ENCODE measurements around the gene MICU1. TPM values are rescaled to one million over a fixed set of nuclear protein-coding genes. Genes with fewer than 3 reads are reported as not detected.

The MICU1 gene
- polyA plus RNA-seq, 5 donors: 50.6 to 67.7 (median 58.6) TPM

GRCh38 chr10:72639441-72639873, 13.6 kb upstream of the MICU1 start:
- no peak for DNase-seq

GRCh38 chr10:72638586-72639440, 12.9 kb upstream of the MICU1 start:
- no peak for DNase-seq

- DNase-seq: no peak
Observed at GRCh38 chr10:72637398-72637857, 11.5 kb upstream of the MICU1 start.

DNA sequence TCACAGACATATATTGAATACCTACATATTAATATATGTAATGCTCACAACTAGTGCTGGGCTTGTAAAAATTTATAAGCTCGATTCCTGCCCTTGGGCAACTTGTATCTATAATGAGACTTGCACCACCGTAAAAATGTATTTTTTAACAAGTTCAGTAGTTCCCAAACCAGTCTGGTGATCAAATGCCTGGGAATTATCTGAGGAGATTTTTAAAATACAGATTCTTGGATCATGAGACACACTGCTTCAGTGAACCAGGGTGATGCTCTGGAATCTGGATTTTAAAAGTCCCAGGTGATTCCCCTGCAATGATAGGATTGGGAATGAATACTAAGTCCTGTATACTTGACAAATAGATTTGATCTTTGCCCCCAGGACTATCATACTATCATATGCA, 4.3 kb upstream of the MICU1 start:
- DNase-seq: no peak

DNA sequence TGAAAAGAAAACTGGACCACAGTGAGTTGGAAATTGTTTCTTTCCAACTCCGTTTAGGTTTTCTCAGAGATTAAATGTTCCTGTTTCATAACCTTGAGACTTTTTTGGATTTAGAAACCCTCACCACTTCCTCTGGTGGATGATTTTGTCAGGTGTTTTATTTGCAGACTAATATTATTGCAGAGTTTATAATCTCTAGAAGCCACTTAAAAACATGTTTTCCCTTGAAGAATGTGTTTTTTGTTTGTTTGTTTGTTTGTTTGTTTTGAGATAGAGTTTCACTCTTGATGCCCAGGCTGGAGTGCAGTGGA, 520 bp upstream of the MICU1 start:
- no peak for DNase-seq

DNA sequence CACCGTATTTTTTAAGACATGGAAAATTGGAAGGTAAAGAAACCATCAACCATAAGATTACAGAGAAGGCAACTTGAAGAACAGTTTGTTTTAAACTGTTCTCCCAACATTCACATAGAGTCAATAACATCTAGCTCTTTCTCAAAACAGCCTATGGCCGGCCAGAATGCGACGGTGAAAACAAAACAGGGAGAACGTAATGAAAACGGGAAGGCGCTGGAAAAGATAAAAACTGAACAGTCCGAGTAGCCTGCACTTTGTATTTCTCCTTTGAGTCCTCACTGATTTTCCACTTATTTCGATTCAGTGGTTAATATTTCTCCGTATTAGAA, 637 bp downstream of the MICU1 start:
- DNase-seq: no peak

- no peak for DNase-seq
Observed at GRCh38 chr10:72622271-72622670, 3.6 kb downstream of the MICU1 start.

- no peak for DNase-seq
Observed at GRCh38 chr10:72616716-72617115, 9.2 kb downstream of the MICU1 start.

DNA sequence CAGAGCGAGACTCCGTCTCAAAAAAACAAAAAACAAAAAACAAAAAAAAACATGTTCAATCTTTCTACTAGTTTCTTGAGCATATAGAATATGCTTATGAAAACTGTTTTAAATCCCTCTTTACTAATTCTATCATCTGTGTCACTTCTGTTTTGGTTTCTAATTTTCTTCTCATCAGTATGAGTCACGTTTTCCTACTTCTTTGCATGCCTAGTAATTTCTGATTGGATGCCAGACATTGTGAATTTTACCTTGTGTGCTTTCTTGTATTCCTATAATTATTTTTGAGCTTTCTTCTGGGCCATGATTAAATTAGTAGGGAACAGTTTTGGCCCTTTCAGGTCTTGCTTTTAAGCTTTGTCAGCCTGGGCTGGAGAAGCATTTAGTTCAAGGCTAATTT, 9.9 kb downstream of the MICU1 start:
- no peak for DNase-seq

DNA sequence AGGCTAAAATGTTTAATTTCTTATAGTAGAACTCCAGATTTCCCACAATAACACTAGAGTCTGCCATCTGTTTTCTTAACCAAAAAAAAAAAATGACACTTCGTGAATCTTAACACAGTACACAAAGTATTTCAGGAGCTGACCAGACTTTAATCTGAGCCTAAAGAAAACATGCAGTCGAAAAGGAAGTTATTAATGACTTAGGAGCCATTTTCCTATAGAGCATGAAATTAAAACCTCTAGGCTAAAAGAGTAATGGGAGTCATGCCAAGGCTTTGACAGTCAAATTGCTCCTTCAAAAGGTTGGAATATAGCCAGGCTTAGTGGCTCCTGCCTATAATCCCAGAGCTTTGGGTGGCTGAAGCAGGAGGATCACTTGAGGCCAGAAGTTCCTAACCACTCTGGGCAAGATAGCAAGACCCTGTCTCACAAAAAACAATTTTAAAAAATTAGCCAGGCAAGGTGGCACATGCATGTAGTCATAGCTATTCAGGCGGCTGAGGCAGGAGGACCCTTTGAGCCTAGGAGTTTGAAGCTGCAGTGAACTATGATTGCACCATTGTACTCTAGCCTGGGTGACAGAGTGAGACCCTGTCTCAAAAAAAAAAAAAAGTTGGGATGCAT, 13.6 kb downstream of the MICU1 start:
- DNase-seq: no peak

DNA sequence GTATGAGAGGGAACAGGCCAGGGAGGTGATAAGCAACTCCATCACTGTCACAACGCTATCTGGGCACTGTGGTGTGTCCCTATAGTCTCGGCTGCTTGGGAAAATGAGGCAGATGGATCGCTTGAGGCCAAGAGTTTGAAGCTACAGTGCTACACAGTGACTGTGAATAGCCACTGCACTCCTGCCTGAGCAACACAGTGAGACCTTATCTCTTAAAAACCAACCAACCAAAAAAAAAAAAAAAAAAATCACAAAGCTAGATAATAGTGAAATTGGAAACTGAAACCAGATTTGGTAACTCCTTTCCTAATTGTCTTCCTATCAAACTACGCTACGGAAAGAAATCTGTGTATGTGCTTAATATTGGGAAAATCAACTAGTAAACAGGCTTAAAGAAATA, 14.1 kb downstream of the MICU1 start:
- DNase-seq: no peak

GRCh38 chr10:72610466-72610865, 15.4 kb downstream of the MICU1 start:
- no peak for DNase-seq

- DNase-seq: no peak
Observed at GRCh38 chr10:72605122-72605521, 20.8 kb downstream of the MICU1 start.

- DNase-seq: no peak
Observed at GRCh38 chr10:72601144-72601543, 24.7 kb downstream of the MICU1 start.

DNA sequence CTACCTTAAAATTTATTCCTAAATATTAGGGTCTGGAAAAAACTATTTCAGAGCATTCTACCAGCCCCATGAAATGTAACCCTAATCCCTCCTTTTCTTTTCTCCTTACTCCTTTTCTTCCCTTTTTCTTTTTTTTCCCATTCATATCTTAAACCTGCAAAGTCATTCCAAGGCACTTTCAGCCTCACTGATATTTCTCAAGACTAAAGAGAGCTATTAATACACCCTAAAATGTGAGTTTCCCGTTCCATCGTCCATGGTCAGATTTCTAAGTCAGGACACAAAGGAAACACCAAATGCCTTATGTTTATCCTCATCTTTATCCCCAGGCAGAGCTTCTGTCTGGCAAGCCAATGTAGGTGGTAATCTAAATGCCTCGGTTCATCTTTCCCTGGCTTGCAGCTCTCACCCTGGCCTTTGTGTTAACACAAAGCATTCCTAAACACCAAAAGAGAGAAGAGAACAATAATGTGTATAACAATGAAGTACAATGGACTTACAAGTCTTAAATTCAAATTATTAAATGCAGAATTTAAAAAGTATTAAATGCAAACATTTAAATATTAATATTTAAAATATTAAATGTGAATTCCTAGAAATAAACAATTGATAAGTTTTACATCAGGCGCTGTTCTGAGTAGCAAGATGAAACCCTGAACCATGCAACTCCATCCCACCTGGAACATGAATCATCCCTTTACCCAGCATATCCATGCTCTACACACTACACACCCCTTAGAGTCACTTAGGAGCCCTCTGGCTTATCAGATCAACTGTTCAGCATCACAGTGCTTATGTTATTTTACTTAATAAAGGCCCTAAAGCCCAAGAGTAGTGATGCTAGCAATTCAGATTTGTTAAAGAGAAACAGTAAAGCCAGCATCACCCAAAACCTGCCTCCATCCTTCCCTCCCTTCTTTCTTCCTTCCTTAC, 26.8 kb downstream of the MICU1 start:
- DNase-seq: no peak

DNA sequence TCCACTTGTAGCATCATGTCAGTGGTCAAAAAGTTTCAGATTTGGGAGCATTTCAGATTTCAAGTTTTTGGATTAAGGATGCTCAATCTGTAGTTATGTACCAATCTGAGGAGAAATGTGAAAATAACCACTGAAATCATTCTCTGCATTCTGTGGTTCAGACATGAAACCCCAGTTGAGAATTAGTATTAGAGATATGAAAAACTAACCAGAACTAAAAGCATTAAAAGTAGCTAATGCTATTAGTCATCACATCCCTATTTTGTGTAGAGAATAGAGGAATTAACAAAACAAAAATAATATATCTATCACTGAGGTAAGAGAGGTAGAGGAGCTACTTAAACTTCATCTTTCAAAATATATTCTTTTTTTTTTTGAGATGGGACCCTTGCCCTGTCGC, 28.0 kb downstream of the MICU1 start:
- no peak for DNase-seq

DNA sequence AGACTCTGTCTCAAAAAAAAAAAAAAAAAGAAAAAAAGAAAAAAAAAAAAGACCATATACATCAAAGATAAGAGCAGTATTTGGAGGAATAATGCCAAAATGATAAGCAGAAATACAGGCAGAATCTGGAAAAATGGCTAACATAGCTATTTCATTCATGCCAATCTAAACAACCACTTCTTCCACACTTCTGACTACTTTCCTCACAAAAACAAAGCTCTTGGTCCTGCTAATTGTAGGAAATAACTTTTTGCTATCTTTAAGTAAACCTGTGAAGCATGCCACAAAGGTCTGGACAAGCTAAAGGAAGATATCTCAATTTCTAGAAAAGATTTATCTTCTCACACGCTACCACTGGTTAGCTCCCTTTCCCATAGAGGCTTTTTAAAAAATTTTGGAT, 30.4 kb downstream of the MICU1 start:
- DNase-seq: no peak

DNA sequence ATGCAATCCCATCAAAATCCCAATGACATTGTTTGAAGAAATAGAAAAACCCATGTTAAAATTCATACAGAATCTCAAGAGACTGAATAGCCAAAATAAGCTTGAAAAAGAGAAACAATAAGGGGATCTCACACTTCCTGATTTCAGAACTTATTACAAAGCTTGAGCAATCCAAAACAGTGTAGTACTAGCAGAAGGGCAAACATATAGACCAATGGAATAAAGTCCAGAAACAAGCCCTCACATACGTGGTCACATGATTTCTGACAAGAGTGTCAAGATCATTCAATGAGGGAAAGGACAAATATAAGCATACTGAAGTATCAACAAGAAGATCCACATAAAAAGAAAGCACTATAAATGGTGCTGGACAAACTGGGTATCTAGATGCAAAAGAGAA, 31.9 kb downstream of the MICU1 start:
- DNase-seq: no peak

DNA sequence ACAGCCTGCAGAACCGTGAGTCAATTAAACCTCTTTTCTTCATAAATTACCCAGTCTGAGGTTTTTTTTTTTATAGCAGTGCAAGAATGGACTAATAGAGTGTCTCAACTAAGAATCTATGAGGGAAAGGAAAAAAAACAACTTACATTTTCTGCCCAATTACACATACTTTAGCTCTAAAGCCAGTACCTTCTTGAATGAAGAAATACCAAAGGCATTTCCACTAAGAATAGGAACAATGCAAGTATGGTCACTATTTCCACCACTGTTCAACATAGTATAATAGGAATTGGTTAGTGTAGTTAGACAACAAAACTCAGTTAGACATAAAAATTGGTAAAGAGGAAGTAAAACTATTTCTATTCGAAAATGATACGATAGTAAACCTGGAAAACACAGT, 37.6 kb downstream of the MICU1 start:
- no peak for DNase-seq

- DNase-seq: no peak
Observed at GRCh38 chr10:72587568-72587967, 38.3 kb downstream of the MICU1 start.

DNA sequence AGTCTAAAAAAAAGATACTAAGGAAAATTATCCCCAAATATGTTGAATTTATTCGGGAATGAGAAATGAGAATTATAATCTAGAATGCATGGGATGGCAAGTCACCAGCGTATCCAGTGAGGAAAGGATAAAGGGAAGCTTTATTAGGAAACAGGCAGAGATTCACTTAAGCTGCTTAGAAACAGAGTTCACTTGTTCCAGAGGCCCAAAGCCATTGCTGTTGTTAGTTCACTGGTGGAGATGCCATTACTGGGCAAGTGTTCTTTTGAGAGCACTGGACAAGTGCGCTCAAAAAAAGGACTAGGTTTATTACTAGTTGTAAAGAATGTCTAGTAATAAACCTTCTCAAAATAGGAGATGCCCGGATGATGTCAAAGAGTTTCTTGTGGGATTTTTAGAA, 51.2 kb downstream of the MICU1 start:
- DNase-seq: no peak

DNA sequence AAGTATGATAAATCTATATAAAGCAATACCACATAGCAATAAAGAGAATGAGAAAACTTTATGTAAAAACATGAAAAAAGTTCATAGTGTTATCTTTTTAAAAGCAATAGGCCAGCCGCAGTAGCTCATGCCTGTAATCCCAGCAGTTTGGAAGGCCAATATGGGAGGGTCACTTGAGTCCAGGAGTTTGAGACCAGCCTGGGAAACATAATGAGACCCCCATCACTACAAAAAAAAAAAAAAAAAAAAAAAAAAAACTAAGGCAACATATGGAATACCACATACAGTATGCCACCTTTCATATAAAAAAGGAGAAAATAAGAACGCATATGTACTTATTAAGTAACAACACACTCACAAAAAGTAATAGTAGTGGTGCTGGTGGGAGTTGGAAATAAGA, 52.8 kb downstream of the MICU1 start:
- DNase-seq: no peak
